HG03432 (cell line): Measurements from ENCODE around the gene AKT2.
A peak's percentile ranks its signal among the peaks of the same experiment; 100 is the strongest.
"Not testable (repeated sequence)": the region's sequence is repeated elsewhere in the genome, so short reads cannot be mapped to it uniquely, and the experiment has no call there.

Source experiments
- ATAC-seq: cut with Tn5 transposase; IDR thresholded peaks from one replicate; pipeline ENCODE4 v1.9.1; 2021; ENCODE audit warnings: mild to moderate bottlenecking, moderate library complexity; ENCODE audit not compliant: unreplicated experiment

AKT2 gene

GRCh38 chr19:40284501-40285352 is at the start of gene AKT2:
Gene AKT2 (minus strand): TSS chr19:40285345. CDS start chr19:40265267, 20,078 bp downstream.
- ATAC-seq = peak; percentile 36

- ATAC-seq = not testable (repeated sequence)
Observed at GRCh38 chr19:40333083-40333482, 47.9 kb upstream of the AKT2 start.

GRCh38 chr19:40332669-40333068 is 47.5 kb upstream of the AKT2 start:
- no peak for ATAC-seq

GRCh38 chr19:40331052-40331451 is 45.9 kb upstream of the AKT2 start:
- no peak for ATAC-seq

- no peak for ATAC-seq
Observed at GRCh38 chr19:40326201-40326600, 41.1 kb upstream of the AKT2 start.

- ATAC-seq = no peak
Observed at GRCh38 chr19:40323705-40324104, 38.6 kb upstream of the AKT2 start.

- no peak for ATAC-seq
Observed at GRCh38 chr19:40322951-40323615, 37.9 kb upstream of the AKT2 start.

- no peak for ATAC-seq
Observed at GRCh38 chr19:40322271-40322610, 37.1 kb upstream of the AKT2 start.

GRCh38 chr19:40321566-40322270 is 36.6 kb upstream of the AKT2 start:
- no peak for ATAC-seq

GRCh38 chr19:40321076-40321475 is 35.9 kb upstream of the AKT2 start:
- no peak for ATAC-seq

GRCh38 chr19:40320558-40320935 is 35.4 kb upstream of the AKT2 start:
- ATAC-seq = no peak

GRCh38 chr19:40317338-40317737 is 32.2 kb upstream of the AKT2 start:
- no peak for ATAC-seq

- no peak for ATAC-seq
Observed at GRCh38 chr19:40315812-40316470, 30.8 kb upstream of the AKT2 start.

- ATAC-seq = no peak
Observed at GRCh38 chr19:40314656-40315055, 29.5 kb upstream of the AKT2 start.

- ATAC-seq = no peak
Observed at GRCh38 chr19:40313229-40313983, 28.3 kb upstream of the AKT2 start.

- ATAC-seq = no peak
Observed at GRCh38 chr19:40312533-40312932, 27.4 kb upstream of the AKT2 start.

GRCh38 chr19:40309666-40310065 is 24.5 kb upstream of the AKT2 start:
- no peak for ATAC-seq

GRCh38 chr19:40305403-40305802 is 20.3 kb upstream of the AKT2 start:
- ATAC-seq = no peak

- ATAC-seq = no peak
Observed at GRCh38 chr19:40304306-40304705, 19.2 kb upstream of the AKT2 start.

- no peak for ATAC-seq
Observed at GRCh38 chr19:40303765-40304164, 18.6 kb upstream of the AKT2 start.
